ENCODE measurements around the gene UST.

DNA sequence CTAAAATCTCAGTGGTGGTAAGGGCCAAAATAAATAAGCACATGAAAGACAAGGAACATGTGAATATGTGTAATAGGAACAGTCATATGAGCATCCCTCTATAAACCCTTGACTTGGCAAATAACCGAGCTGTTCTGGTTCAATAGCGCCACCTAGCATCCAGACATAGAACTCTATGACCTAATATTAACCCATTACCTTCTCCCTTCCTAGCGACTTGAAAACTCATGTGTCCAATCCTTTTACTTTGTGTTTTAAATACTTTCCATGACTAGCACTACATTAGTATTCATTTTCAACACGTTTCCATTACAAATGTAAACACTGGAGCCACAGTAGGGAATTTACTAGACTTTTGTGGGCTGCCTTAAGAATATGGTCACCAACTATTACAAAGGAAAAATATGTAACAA, 279.7 kb downstream of the UST start:
- TF ChIP-seq, protein P1, sequence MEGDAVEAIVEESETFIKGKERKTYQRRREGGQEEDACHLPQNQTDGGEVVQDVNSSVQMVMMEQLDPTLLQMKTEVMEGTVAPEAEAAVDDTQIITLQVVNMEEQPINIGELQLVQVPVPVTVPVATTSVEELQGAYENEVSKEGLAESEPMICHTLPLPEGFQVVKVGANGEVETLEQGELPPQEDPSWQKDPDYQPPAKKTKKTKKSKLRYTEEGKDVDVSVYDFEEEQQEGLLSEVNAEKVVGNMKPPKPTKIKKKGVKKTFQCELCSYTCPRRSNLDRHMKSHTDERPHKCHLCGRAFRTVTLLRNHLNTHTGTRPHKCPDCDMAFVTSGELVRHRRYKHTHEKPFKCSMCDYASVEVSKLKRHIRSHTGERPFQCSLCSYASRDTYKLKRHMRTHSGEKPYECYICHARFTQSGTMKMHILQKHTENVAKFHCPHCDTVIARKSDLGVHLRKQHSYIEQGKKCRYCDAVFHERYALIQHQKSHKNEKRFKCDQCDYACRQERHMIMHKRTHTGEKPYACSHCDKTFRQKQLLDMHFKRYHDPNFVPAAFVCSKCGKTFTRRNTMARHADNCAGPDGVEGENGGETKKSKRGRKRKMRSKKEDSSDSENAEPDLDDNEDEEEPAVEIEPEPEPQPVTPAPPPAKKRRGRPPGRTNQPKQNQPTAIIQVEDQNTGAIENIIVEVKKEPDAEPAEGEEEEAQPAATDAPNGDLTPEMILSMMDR (IDR thresholded peaks at IDR 0.05; ENCODE audit: low read depth, low read length, poor library complexity, severe bottlenecking), result peak; percentile 73
- TF ChIP-seq EZH2phosphoT487 (IDR thresholded peaks at IDR 0.05; ENCODE audit: borderline replicate concordance, low read length), result no peak
